Smooth muscle cell (in vitro differentiated cells): Measurements from ENCODE around the gene ABCD3. TPM values are rescaled to one million over a fixed set of nuclear protein-coding genes. Genes with fewer than 3 reads are reported as not detected.

ENCODE experiments used
- DNase-seq: peaks from one replicate; lab custom pipeline; 2025; ENCODE audit not compliant: unreplicated experiment; lab: John Stamatoyannopoulos, UW
- H2AFZ ChIP-seq: fragments of 200-600 bp; sonication (generic); 2 replicates; pipeline ENCODE4 v1.6.0; 2016; ENCODE audit warnings: antibody characterized with exemption, low read depth, mild to moderate bottlenecking
- H3F3A ChIP-seq: fragments of 200-600 bp; sonication (generic); 2 replicates; pipeline ENCODE4 v1.6.0; 2017; ENCODE audit warnings: antibody characterized with exemption, low read depth
- H3K27ac ChIP-seq: fragments of 200-600 bp; sonication (generic); 2 replicates; pipeline ENCODE4 v1.5.1; 2016; ENCODE audit warnings: low read depth, mild to moderate bottlenecking
- H3K27me3 ChIP-seq: fragments of 200-600 bp; sonication (generic); 2 replicates; pipeline ENCODE4 v1.6.1; 2016; ENCODE audit warnings: low read depth, mild to moderate bottlenecking
- H3K36me3 ChIP-seq: fragments of 200-600 bp; sonication (generic); 2 replicates; pipeline ENCODE4 v1.5.1; 2016; ENCODE audit warnings: low read depth
- H3K4me1 ChIP-seq: fragments of 200-600 bp; sonication (generic); 2 replicates; pipeline ENCODE4 v1.5.1; 2016; ENCODE audit warnings: low read depth
- H3K4me2 ChIP-seq: fragments of 200-600 bp; sonication (generic); 2 replicates; pipeline ENCODE4 v1.6.0; 2016; ENCODE audit warnings: mild to moderate bottlenecking
- H3K4me3 ChIP-seq: fragments of 200-600 bp; sonication (generic); 2 replicates; pipeline ENCODE4 v1.5.1; 2016; ENCODE audit warnings: mild to moderate bottlenecking
- H3K79me2 ChIP-seq: fragments of 200-600 bp; sonication (generic); 2 replicates; pipeline ENCODE4 v1.6.0; 2016; ENCODE audit warnings: low read depth, mild to moderate bottlenecking
- H3K9ac ChIP-seq: fragments of 200-600 bp; sonication (generic); 2 replicates; pipeline ENCODE4 v1.6.0; 2016; ENCODE audit warnings: low read depth
- H3K9me3 ChIP-seq: fragments of 200-600 bp; sonication (generic); replicated peaks from 2 replicates; pipeline ENCODE4 v1.5.1; 2016; ENCODE audit warnings: low read depth
- H4K20me1 ChIP-seq: fragments of 200-600 bp; sonication (generic); 2 replicates; pipeline ENCODE4 v1.6.0; 2016; ENCODE audit warnings: low read depth
- CTCF ChIP-seq: fragments of 200-600 bp; sonication (generic); IDR thresholded peaks from 2 replicates; pipeline ENCODE4 v1.5.1; 2017; ENCODE audit warnings: borderline replicate concordance, mild to moderate bottlenecking, antibody characterized with exemption; ENCODE audit not compliant: insufficient read depth, poor library complexity, severe bottlenecking
- WGBS: methylation state at CpG from one replicate; pipeline ENCODE4 v1.1.7; 2016; ENCODE audit warnings: low lambda C conversion rate; 5-methylcytosine and 5-hydroxymethylcytosine counted together
- polyA plus RNA-seq: library from polyadenylated mRNA; unstranded; fragments of >200 nt; fragmentation: Nextera tagmentation; extraction: Ambion mirVana; gene quantifications from 2 replicates; pipeline ENCODE4 v1.2.1, GENCODE V29; 2016
- total RNA-seq: library from RNA; depleted of rRNA; stranded (reverse); fragments of >200 nt; gene quantifications from 2 replicates; pipeline ENCODE4 v1.2.3, GENCODE V29; 2014

ABCD3 gene
- total and polyA plus RNA-seq, 2 experiments from 2014 or later, result 22.5 to 42.4 TPM

- Histone ChIP-seq H3K9ac (no peak overlapping the region), H2AFZ (no peak overlapping the region), H4K20me1 (no peaks in the 10 kb centered on the region), H3K4me1 (no peaks in the 10 kb centered on the region), H3K27me3 (no peaks in the 10 kb centered on the region), H3K9me3 (no peaks in the 10 kb centered on the region), H3K4me3 (no peak overlapping the region), H3K4me2 (no peak overlapping the region), H3K79me2 (no peaks in the 10 kb centered on the region), H3K27ac (no peak overlapping the region), H3F3A (no peaks in the 10 kb centered on the region), H3K36me3 (no peaks in the 10 kb centered on the region)
- 96% methylated on average over 4 of the region's 4 CpGs for WGBS
- no peak for TF ChIP-seq CTCF
- DNase-seq, result no peak
These were observed 17.0 kb upstream of the ABCD3 start for GRCh38 chr1:94401206-94401605.

GRCh38 chr1:94406446-94406845 lies 11.7 kb upstream of the ABCD3 start:
- no peaks in the 10 kb centered on the region for H3K36me3 ChIP-seq
- H3F3A ChIP-seq, result no peaks in the 10 kb centered on the region
- DNase-seq, result no peak
- no peaks in the 10 kb centered on the region for H3K9me3 ChIP-seq
- H3K27me3 ChIP-seq, result no peaks in the 10 kb centered on the region
- no peak for TF ChIP-seq CTCF
- 86% methylated on average over 4 of the region's 4 CpGs for WGBS
- H3K9ac ChIP-seq, result no peak overlapping the region
- H3K79me2 ChIP-seq, result no peaks in the 10 kb centered on the region
- no peak overlapping the region for H3K4me3 ChIP-seq
- no peaks in the 10 kb centered on the region for H3K4me1 ChIP-seq
- H4K20me1 ChIP-seq, result no peaks in the 10 kb centered on the region
- no peak overlapping the region for H2AFZ ChIP-seq
- H3K4me2 ChIP-seq, result no peak overlapping the region
- H3K27ac ChIP-seq, result no peak overlapping the region

- no peaks in the 10 kb centered on the region for H3K36me3 ChIP-seq
- 80% methylated on average over 8 of the region's 8 CpGs for WGBS
- H3K27ac ChIP-seq, result no peak overlapping the region
- H3K4me1 ChIP-seq, result no peaks in the 10 kb centered on the region
- no peak overlapping the region for H3K4me3 ChIP-seq
- no peak overlapping the region for H3K9ac ChIP-seq
- no peaks in the 10 kb centered on the region for H3K27me3 ChIP-seq
- DNase-seq, result no peak
- H3K79me2 ChIP-seq, result no peaks in the 10 kb centered on the region
- H3K4me2 ChIP-seq, result no peak overlapping the region
- no peaks in the 10 kb centered on the region for H3K9me3 ChIP-seq
- no peaks in the 10 kb centered on the region for H4K20me1 ChIP-seq
- H3F3A ChIP-seq, result no peaks in the 10 kb centered on the region
- no peak for TF ChIP-seq CTCF
- no peak overlapping the region for H2AFZ ChIP-seq
These were observed 9.9 kb upstream of the ABCD3 start for GRCh38 chr1:94408104-94408830.

- H3K4me2 ChIP-seq, result no peak overlapping the region
- no peaks in the 10 kb centered on the region for H3K36me3 ChIP-seq
- H3K4me1 ChIP-seq, result no peaks in the 10 kb centered on the region
- no peak overlapping the region for H3K27ac ChIP-seq
- no peaks in the 10 kb centered on the region for H3K9me3 ChIP-seq
- no peak overlapping the region for H3K4me3 ChIP-seq
- no peak overlapping the region for H2AFZ ChIP-seq
- no peak overlapping the region for H3K9ac ChIP-seq
- DNase-seq, result no peak
- 33% methylated on average over 1 of the region's 1 CpG for WGBS
- H3K79me2 ChIP-seq, result no peaks in the 10 kb centered on the region
- H3K27me3 ChIP-seq, result no peaks in the 10 kb centered on the region
- TF ChIP-seq CTCF, result no peak
- H3F3A ChIP-seq, result no peaks in the 10 kb centered on the region
- H4K20me1 ChIP-seq, result no peaks in the 10 kb centered on the region
These were observed 7.0 kb upstream of the ABCD3 start for GRCh38 chr1:94411237-94411636.
